Stimulated activated CD8-positive, alpha-beta memory T cell treated with anti-CD3 and anti-CD28 coated beads, Interleukin-7, amount 100 ng/mL, for 4 hours (primary cell): Measurements from ENCODE around the gene FLACC1.
"Not testable (repeated sequence)": the region's sequence is repeated elsewhere in the genome, so short reads cannot be mapped to it uniquely, and the experiment has no call there.

Source experiments
- DNase-seq, 2 donors: peaks; one replicate each; pipeline ENCODE4 v3.0.0-alpha.2; 2020; ENCODE audit warnings: low read depth in 2 of 2

Gene FLACC1

DNA sequence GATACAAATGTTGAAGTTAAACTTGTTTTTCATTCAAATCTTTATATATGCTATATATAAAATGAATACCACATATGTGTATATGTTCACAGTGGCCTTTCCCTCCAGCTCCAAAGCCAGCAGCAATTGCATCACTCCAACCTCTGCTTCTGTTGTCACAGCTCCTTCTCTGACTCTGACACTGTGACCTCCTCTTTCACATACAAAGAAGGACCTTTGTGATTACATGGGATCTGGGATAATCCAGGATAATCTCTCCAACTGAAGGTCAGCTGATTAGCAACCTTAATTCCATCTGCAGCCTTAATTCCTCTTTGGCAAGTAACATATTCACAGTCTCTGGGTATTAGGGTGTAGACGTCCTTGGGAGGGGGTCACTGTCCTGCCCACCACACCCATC lies 8.4 kb downstream of the FLACC1 start:
- DNase-seq: no peak

DNA sequence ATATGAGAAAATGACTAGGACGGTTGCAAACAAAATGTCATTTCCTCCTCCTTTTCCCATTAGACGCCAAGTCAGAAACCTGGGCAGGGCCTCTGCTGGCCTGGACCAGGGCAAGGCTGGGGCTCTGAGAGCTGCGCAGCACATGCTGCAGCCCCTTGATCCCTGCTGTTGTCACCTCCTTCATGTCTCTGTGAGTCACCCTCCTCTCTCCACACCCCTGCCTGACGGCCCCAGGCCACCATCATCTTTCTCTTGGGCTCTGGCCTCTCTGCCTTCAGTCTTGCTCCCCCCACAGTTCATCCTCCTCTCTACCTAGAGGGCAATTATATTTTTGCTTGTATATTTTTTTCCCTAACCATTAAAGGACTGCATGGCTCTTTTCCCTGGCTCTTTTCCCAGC lies 10.0 kb downstream of the FLACC1 start:
- no peak for DNase-seq

DNA sequence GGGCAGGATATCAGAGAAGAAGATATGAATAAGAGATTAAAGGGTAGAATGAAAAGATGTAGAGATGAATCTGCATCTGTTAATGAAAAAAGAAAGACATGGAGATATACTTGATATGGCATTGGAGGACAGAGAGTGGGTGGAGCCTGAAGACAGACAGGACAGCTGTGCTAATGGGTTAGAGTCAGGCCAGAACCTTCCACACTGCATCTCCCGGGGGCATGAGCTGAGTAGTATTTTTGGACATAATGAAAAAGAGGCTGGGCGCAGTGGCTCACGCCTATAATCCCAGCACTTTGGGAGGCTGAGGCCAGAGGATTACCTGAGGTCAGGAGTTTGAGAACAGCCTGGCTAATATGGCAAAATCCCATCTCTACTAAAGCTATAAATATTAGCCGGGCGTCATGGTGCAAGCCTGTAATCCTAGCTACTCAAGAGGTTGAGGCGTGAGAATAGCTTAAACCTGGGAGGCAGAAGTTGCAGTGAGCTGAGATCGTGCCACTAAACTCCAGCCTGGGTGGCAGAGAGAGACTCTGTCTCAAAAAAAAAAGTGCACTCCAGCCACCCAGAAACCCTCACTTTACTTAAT lies 11.4 kb downstream of the FLACC1 start:
- no peak for DNase-seq

DNA sequence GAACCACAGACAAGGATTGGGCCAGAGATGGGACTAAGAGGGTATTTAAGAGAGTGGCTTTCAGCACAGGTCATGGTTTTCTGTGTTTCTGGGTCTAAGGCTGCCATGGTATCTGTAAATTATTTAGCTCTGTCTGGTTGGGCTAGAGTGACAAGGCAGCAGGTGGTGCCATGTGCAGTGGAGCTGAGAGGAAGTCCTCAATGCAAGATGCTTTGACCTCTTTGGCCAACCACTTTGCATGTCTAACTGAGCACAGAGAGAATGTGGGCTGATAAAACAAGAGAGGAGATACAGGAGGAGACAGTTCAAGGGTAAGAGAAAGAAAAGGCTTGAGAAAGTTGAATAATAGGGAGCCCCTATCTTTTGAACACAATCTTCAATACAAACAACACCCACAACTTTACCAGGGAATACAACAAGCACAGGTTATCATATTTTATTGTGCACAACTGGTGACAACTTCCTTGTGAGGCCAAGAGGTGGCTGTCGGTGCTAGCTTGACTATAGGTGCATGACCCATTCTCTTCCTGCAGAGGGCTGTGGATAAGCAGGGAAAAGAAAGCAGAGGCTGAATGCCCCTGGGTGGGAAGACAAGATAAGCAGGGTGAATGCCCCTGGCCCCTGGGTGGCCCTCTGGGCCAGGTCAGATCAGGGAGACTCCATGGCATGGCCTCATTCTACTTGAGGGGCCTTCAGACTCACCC lies 12.3 kb downstream of the FLACC1 start:
- no peak for DNase-seq

DNA sequence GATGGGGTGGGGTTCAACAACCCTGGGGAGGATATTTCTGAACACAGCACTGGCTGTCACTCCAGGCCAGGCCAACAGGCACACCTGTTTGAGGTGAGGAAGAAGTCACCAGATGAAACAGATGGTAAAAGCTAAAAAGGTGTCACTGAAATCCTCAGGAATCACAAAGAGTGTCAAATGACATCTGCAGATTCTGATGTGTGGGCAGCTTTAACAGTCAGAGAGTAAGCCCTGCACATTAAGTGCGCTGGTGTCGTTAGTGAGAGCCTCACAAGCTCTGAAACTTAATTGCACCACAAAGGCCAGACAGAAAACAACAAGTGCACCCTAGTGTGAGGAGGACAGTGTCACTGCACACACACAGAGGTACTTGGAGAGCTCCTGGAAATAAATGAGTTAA lies 13.6 kb downstream of the FLACC1 start:
- no peak for DNase-seq

DNA sequence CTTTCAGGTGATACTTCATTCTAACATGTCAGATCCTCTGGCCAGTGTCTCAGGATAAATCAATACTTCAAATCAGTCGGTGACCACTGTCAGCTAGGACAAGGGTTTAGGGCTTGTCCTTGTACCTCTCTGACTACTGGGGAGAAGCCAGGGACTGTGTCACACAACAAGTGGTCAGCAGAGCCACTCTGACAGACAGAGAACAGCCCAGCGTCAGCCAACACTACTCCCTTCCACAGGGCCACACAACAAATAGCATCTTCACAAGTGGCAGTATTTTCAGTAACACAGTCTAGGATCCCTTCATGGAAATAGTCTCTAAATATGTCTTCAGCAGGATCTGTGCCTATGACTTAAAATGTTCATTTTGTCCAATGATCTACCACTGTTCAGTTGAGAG lies 14.2 kb downstream of the FLACC1 start:
- no peak for DNase-seq

DNA sequence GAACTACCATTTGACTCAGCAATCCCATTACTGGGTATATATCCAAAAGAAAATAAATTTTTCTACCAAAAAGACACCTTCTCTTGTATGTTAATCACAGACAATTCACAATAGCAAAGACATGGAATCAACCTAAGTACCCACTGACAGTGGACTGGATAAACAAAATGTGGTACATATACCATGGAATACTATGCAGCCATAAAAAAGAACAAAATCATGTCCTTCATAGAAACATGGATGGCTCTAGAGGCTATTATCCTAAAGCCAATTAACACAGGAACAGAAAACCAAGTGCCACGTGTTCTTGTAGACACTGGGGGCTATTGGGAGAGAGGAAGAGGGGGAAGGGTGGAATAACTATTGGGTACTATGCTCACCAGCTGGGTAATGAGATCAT lies 27.7 kb downstream of the FLACC1 start:
- DNase-seq: no peak

DNA sequence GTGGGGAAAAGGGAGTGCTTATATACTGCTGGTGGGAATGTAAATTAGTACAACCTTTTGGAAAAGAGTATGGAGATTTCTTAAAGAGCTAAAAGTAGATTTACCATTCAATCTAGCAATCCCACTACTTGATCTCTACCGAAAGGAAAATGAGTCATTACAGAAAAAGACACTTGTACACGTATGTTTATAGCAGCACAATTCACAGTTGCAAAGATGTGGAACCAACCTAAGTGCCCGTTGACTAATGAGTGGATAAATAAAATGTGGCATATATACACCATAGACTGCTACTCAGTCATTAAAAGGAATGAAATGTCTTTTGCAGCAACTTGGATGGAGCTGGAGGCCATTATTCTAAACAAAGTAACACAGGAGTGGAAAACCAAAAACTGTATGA lies 29.5 kb downstream of the FLACC1 start:
- DNase-seq: no peak

DNA sequence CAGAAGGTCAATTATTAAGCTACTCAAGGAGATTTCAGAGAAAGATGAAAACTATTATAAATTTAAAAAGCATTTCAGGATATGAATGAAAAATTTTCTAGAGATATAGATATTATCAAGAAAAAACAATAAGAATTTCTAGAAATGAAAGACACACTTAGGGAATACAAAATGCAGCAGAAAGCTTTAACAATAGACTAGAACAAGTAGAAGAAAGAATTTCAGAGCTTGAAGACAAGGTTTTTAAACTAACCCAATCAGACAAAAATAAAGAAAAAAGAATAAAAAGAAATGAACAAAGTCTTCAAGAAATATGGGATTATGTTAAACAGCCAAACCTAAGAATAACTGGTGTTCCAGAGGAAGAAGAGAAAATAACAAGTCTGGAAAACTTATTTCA lies 34.4 kb downstream of the FLACC1 start:
- DNase-seq: no peak

DNA sequence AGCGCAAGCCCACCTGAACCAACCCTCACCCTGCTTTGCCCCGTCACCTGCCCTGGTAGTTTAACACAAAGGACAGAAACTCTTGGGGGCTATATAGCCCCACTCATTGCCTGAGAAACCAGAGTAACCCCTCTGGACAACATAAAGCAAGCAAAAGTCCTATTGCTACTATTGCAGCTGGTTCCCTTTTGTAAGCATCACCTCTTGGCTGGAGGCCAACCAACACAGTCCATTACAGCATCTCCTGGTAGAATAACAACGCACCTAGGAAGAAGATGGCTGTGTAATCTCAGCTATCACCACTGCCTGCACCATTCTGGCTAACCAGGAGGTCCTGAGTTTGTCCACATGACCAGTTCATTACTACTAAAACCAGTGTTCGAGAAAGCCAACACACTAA lies 36.4 kb downstream of the FLACC1 start:
- no peak for DNase-seq

DNA sequence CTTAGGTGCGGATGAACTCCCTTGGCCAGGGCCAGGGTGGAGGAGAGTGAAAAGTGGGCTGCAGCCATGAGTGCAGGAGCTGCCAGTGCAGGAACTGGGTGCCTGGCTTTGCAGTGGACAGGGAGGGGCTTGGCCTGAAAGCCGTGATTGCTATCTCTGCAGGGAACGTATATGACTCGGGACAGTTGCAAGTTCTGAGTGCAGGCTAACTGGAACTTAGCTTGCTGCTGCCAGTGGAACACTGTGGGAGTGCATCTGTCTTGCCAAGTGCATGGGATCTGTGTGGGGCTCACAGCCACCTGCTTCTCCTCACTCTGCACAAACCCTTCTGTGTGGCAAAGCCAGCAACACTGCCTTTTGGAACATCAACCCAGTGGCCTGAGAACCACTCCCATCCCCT lies 36.9 kb downstream of the FLACC1 start:
- no peak for DNase-seq

DNA sequence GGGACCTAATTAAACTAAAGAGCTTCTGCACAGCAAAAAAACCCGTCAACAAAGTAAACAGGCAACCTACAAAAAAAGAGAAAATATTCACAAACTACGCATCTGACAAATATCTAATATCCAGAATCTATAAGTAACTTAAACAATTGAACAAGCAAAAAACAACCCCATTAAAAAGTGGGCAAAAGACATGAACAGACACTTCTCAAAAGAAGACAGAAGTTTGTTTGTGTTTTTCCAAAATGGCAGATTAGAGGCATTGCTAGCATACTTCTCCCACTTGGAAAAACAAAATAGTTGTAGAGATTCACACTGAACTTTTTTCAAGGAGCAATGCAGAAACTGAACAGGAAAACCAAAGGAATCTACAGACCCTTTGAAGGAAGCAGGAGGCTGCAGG lies 37.6 kb downstream of the FLACC1 start:
- no peak for DNase-seq

DNA sequence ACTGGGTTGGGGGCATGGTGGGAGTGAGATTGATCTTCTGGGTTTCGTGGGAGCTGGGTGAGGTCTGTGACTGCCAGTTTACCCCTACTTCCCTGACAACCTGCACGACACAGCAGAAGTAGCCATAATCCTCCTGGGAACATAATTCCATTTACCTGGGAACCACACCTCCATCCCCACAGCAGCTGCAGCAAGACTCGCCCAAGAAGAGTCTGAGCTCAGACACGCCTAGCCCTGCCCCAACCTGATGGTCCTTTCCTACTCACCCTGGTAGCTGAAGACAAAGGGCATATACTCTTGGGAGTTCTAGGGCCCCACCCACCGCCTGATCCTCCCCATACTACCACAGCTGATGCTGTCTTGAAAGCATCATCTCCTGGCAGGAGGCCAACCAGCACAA lies 43.8 kb downstream of the FLACC1 start:
- DNase-seq: no peak

DNA sequence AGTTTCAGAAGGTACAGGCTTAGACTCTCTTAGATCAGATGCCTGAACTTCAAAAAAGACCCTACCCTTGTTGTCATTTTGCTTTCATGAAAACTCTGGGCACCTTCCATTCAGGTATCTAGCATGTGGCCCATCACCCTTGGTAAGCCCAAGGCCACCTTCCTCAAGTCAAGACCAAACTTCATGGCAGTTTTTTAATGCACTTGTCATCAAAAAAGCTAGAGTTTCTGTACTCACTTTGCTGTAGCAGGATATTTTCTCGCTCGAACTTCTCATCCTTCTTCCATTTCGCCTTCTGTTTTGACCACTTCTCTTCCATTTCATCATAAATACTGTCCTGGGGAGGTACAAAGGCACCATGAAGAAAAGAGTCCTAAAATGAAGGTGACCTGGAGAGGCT lies 48.2 kb downstream of the FLACC1 start:
- DNase-seq: no peak

DNA sequence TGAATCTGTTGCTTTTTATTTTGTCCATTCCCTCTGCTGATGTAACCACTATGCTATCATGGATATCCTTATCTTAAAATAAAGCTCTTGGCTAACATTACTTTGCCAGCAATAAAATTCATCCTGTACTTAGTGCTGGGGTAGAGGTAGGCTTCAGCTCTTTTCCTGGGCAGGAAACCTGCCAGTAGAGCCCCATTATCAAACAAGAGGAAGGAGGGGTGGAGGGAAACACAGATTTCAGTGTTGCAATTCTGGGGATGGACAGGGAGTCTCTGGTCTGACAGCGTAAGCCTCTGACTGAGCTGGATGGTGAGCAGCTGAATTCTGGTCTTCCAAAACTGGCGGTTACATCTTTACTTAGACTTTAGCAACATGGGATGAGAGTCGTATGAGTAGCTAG lies 49.3 kb downstream of the FLACC1 start:
- no peak for DNase-seq

DNA sequence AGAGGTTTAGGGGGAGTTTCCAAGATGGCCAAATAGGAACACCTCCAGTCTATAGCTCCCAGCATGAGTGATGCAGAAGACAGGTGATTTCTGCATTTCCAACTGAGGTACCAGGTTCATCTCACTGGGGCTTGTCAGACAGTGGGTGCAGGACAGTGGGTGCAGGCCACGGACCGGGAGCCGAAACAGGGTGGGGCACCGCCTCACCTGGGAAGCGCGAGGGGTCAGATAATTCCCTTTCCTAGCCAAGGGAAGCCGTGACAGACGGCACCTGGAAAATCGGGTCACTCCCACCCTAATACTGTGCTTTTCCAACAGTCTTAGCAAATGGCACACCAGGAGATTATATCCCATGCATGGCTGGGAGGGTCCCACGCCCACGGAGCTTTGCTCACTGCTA lies 57.2 kb downstream of the FLACC1 start:
- DNase-seq: not testable (repeated sequence)

DNA sequence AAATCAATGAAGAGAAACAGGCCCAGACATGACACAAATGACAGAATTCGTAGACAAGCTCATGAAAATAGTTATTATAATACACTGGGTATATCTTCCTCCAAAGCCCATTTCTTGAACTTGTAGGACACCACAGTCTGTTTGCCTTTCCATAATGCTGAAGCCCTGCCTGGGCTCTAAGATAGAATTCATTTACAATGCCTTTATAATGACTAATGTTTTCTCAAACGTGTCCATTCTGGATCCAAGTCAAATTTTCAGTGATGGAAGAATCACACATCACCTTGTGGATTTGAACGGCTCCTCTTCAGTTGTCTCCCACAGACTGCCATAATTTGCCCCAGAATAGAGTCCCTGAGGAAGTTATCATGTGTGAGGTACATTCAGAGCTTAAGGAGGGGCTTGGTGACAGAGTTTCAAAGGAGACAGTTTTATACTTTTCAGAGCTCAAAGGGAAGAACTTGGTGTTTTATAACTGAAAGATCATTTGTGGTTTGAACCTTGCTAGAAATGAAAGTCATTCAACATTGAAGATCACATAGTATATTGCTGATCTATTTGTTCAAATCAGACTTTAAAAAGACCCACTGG lies 58.6 kb downstream of the FLACC1 start:
- DNase-seq: no peak

DNA sequence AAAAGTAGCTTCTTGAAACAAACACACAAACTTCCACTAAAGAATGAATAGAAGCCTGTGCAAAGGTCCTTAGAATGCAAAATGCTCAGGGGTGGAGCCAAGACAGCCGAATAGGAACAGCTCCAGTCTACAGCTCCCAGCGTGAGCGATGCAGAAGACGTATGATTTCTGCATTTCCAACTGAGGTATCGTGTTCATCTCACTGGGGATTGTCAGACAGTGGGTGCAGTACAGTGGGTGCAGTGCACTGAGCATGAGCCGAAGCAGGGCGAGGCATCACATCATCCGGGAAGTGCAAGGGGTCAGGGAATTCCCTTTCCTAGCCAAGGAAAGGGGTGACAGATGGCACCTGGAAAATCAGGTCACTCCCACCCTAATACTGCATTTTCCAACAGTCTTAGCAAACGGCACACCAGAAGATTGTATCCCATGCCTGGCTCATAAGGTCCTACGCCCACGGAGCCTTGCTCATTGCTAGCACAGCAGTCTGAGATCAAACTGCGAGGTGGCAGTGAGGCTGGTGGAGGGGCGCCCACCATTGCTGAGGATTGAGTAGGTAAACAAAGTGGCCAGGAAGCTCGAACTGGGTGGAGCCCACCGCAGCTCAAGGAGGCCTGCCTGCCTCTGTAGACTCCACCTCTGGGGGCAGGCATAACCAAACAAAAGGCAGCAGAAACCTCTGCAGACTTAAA lies 66.5 kb downstream of the FLACC1 start:
- DNase-seq: not testable (repeated sequence)

DNA sequence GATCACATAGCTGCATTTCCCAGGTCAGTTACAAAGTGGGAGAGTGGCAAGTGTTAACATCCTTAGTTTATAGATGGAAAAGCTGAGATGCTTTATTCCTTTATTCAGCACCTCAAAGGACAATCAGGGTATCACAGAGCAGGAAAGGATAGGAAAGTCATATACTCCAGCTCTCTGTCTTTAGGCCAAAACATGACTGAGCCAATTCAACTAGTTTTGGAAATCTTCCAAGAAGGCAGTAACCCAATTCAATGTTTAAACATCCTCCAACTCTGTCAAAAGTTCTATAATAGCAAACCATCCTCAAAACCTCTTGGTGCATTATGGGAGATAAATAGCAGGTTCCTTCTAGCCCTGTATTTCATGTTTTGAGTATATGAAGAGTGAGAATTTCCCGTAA lies 71.6 kb downstream of the FLACC1 start:
- no peak for DNase-seq

DNA sequence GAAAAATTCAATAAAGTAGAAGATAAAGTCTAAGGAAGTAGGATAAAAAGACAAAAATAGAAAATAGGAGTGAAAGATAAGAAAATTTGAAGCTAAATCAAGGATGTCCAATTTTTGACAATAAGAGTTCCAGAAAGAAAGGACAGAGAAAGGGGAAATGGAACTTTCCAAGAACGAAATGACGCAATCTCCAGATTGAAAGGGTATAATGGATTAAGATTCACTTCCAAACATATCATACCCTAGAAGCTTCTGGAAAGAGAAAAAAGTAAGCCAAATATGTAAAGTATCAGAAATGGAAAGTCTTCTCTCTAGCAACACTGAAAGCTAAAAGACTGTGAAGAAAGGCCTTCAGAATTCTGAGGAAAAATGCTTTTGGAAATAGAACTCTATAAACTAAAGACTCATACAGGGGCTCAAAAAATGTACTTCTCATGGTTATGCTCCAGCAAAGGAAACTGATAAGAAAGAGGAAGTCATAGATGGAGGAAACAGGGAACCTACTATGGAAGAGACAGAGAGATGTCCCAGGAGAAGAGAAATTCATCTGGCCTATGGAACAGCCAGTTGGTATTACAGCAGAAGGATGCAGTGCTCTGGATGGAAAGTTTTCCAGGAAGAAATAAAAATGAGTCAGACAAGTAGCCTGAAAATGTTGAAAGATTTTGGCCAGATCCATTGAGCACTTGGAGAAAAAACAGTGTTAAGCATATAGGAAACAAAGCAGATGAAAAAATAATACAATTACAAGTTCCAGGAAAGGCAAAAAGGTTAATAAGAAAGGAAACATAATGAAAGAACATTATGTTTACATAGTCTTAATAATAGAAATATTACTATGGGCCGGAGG lies 76.7 kb downstream of the FLACC1 start:
- no peak for DNase-seq

DNA sequence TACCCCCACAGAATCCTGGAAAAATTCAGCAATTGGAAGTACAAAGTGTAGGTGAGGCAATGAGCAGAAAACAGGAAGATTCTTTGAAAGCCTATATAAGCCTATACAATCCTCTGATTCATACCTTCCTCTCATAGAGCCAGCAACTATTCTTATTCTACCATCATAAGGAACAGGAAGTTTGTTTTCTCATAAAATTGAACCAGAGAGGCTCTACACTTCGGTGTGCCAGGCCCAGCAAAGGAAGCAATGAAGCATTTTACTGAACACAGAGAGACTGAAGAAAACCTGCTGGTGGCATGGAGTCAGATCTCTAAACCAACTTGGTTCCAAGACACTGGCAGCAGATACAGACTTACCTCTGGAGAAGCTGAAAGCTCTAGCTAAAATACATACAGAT lies 78.1 kb downstream of the FLACC1 start:
- no peak for DNase-seq

DNA sequence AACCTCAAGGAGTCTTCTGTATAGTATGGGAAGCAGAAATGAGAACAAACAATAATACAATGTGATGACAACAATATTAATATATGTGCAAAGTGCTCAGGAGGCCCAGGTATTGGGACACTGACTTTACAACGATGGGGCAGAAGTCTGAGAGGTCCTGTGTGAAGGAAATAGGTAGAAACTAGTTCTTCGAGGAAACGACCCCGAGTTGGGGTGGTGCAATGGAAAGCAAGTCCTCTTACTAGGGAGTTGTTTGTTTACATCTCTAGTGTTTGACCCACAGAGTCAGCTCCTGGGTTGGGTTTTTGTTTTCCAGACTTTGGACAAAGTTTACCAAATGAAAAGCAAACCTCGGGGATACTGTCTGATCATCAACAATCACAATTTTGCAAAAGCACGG lies 80.6 kb downstream of the FLACC1 start:
- DNase-seq: no peak
